ENCODE results near the gene BMPR1B.
"Not testable (repeated sequence)": the region's sequence is repeated elsewhere in the genome, so short reads cannot be mapped to it uniquely, and the experiment has no call there.

The BMPR1B gene

GRCh38 chr4:95139424-95139823 is 381.7 kb downstream of the BMPR1B start:
- not testable (repeated sequence) for DNase-seq (ENCODE audit: low read depth)

GRCh38 chr4:95141361-95141760 is 383.6 kb downstream of the BMPR1B start:
- DNase-seq (ENCODE audit: low read depth), result no peak

GRCh38 chr4:95142932-95143331 is 385.2 kb downstream of the BMPR1B start:
- no peak for DNase-seq (ENCODE audit: low read depth)

GRCh38 chr4:95151255-95151654 is 393.5 kb downstream of the BMPR1B start:
- DNase-seq (ENCODE audit: low read depth), result no peak

DNA sequence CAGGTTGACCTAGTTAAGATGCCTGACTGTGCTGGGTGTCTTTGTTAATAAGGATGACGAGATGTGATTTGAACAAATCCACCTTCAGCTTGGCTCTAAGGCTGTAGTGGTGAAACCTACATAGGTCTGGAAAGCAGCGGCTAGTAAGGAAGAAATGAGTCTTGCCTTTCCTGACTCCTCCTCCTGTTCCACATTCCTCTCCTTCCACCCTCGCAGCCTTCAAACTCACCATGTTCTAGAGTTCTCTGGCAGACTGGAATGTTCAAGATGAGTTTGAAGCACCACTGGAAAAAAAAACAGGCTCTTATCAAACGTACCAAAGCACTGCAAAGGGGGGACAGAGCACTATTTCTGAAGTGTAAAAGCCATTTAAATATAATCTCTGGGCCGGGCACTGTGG is 395.4 kb downstream of the BMPR1B start:
- DNase-seq (ENCODE audit: low read depth), result peak; percentile 72

DNA sequence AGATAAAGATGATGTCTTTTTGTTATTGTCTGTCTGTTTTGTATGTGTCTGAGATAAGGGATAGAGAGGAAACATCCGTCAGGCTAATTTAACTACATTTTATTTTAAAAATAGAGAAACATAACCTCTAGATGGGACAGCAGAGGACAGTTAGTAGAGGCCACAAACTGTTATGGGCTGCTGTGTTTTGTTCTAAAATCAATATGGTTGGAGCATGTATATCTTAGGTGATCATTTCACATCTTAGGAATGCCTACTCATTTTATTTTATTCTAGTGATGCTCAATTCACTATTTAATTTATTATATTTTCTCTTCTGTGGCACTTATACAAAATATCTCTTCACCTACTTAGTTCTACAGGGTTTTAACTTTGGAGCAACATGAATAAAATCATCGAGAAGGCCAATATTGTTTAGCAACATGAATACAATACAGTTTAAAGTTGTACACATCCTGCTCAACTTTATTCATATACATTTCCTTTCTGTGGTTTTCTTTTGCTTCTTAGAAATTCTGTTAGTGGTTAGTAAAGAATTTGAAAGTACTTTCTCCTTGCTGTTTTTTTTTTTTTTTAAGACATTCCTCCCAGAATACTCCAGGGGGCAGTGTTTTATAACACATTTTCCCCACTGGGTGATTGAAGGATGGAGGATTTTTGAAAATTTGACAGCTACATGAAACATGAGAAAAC is 398.1 kb downstream of the BMPR1B start:
- DNase-seq (ENCODE audit: low read depth), result peak; percentile 85

DNA sequence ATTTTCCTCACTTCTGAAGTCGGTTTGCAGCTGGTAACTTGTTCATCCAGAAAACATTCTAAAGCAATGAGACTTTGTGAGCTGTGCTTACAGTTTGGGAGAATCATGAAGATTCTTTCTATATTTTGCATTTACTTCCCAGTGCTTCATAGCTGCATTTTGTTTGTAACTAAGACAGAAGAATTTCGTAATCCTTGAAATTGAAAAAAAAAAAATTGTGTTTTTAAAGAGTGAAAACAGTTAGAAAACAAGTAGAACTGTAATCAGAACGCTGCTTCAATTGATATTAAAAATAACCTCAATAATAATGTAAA is 398.7 kb downstream of the BMPR1B start:
- no peak for DNase-seq (ENCODE audit: low read depth)

- DNase-seq (ENCODE audit: low read depth), result no peak
Measured at GRCh38 chr4:95157596-95157995, 399.8 kb downstream of the BMPR1B start.

DNA sequence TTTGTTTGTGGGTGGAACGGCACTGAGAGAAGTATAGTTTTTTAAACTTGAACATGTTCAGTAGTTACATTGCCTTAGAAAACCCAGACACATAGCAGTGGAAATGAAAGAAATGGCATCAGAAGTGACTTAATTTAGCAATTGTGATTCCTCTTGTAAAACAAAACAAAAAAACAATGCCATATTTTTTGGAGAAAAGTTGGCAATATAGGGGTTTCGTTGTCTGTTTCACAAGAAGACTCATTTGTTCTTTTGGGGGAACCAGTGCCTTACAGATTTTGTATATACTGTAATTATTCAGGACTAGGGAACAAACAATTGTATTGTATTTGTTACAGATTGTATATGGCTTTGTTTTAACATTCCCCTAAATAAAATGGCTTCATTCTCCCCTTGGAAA is 400.3 kb downstream of the BMPR1B start:
- DNase-seq (ENCODE audit: low read depth), result no peak

GRCh38 chr4:95158626-95159025 is 400.9 kb downstream of the BMPR1B start:
- no peak for DNase-seq (ENCODE audit: low read depth)

DNA sequence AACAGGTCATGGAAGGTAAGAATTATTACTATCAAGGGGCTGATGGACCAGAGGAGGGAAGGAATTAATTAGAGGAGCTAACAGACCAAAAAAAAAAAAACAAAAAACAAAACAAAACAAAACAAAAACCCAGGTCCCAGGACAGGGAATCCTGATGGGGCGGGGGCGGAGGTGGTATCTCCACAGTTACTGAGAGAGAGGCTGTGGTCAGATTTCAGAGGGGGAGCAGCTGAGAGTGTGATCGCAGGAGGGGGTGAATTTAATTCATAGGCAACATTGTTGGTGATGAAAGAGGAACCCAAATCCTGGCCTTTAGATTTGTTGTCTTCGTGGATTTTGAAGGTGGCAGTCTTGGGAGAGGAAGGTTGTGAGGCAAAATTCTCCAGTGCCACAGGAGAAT is 401.6 kb downstream of the BMPR1B start:
- DNase-seq (ENCODE audit: low read depth), result no peak

DNA sequence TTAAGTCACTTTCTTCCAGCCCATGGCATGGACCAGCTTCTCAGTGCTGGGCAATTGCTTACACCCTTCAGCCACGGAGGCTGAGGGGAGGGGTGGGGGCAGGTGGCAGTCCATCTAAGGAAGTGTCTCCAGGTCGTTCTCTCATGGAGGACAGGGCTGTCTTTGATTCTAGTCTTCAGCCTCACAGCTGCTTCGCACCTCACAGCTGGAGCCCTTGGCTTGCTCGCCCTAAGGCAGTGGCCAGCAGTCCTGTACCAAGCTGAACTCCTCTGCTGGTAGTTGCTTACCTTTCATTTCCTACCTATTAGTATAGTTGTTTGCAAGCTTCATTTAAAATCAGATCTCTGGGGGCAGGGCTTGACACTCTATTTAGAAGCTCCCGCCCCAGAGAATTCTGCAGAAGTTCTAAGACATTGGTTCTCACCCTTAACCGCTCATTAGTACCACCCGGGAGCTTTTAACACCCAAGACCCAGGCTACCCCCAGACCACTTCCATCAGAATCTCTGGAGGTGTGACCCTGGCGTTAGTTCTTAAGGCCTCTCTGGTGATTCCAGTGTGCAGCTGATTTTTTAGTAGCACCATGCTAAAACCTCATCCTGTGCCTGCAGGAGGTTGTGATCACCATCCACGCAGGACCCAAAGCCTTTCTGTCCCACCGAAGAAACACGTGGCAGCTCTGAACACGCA is 404.2 kb downstream of the BMPR1B start:
- DNase-seq (ENCODE audit: low read depth), result no peak

GRCh38 chr4:95162867-95163266 is 405.1 kb downstream of the BMPR1B start:
- no peak for DNase-seq (ENCODE audit: low read depth)

- peak; percentile 75 for DNase-seq (ENCODE audit: low read depth)
Measured at GRCh38 chr4:95165926-95166524, 408.3 kb downstream of the BMPR1B start.

- DNase-seq (ENCODE audit: low read depth), result peak; percentile 17
Measured at GRCh38 chr4:95167805-95168204, 410.1 kb downstream of the BMPR1B start.

DNA sequence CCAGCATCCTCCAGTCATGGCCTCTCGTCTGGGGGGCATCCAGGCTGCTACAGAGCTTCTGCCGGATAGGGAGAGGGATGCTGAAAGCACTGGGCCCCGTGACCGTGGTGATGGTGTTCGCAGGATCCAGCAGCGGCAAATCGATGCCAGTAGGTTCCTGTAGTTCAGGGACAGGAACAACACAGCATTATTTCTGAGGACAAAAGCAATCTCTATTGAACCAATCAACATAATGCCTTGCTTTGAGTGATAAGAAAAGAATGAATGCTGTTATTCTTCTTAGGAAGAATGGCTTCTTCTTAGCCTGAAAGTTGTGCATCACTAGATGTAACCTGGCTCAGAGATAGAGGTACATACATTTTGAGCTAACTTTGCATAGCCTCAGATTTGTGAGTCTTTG is 412.4 kb downstream of the BMPR1B start:
- no peak for DNase-seq (ENCODE audit: low read depth)

- not testable (repeated sequence) for DNase-seq (ENCODE audit: low read depth)
Measured at GRCh38 chr4:95171377-95171776, 413.6 kb downstream of the BMPR1B start.

DNA sequence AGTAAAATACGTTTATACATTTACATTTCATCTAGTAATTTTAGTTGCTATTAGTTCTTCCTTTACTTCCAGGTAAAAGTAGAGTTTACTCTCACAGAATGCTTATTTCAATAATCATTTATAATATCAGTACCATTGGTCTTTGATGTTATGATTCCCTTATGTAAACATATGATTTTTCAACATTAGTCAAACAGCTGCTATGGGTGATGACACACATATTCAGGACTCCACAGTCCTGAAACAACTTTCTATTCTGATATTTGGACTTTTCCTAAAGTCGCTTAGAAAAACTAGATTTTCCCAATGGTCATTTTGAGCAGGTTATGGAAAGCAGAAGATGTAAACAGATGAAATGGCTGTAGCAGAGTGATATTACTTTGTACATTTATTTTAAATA is 421.2 kb downstream of the BMPR1B start:
- no peak for DNase-seq (ENCODE audit: low read depth)

DNA sequence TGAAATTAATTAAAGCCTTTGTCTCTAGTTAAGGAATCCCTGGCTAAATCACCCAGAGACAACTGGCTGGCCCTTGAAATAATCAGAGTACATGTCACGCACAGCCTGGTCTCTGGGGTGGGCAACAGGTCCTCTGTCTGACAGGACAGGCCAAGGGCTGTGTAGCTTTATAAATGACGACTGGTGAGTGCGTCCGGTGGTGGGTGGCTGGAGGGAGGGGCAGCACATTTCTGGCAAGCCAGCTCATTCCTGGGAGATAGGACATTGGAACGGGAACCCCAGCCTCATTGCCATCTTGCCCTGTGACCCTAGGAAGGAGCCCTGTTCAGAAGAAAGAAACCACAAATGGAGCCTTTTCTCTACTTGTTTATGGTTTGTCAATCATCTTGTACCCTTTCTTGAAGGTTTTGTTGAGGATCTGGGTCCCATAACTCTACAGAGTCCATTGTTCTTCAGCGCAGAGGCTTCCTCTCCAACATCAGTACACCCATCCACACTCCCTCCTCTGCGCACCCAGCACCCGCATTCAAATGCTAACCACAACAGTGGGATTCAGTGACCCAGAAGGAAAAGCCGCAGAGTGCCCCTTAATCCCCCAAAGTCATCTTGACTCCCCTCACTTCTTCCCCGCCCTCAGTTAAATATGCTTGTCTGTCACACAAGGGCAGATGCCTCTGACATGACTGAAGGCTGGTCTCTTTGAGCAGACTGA is 422.9 kb downstream of the BMPR1B start:
- DNase-seq (ENCODE audit: low read depth), result no peak

- DNase-seq (ENCODE audit: low read depth), result no peak
Measured at GRCh38 chr4:95181243-95181995, 423.7 kb downstream of the BMPR1B start.

GRCh38 chr4:95181996-95182306 is 424.2 kb downstream of the BMPR1B start:
- no peak for DNase-seq (ENCODE audit: low read depth)

- no peak for DNase-seq (ENCODE audit: low read depth)
Measured at GRCh38 chr4:95183656-95184408, 426.1 kb downstream of the BMPR1B start.
